ENCODE measurements around the gene NRP2. TPM values are rescaled to one million over a fixed set of nuclear protein-coding genes. Genes with fewer than 3 reads are reported as not detected.

The NRP2 gene
- total RNA-seq, 1 donor from 2014 or later = 27.8 TPM

GRCh38 chr2:205807758-205808157, 125.5 kb downstream of the NRP2 start:
- Histone ChIP-seq H3K4me2 (no peak overlapping the region), H2AFZ (replicated peaks) (no peak overlapping the region), H3K79me2 (ENCODE audit: low read depth) (no peaks in the 10 kb centered on the region), H4K20me1 (ENCODE audit: low read depth) (no peaks in the 10 kb centered on the region), H3K4me3 (no peak overlapping the region), H3K27ac (no peak overlapping the region), H3F3A (ENCODE audit: low read depth) (no peaks in the 10 kb centered on the region), H3K27me3 (no peaks in the 10 kb centered on the region), H3K36me3 (no peaks in the 10 kb centered on the region), H3K9me3 (ENCODE audit: low read depth) (no peaks in the 10 kb centered on the region), H3K4me1 (peaks cover 8% of the 10 kb centered on the region), H3K9ac (no peak overlapping the region)
- no peak overlapping the region for H3K4me3 Mint-ChIP-seq
- no peaks in the 10 kb centered on the region for H3K9me3 Mint-ChIP-seq
- peaks cover 5% of the 10 kb centered on the region for H3K27me3 Mint-ChIP-seq (ENCODE audit: insufficient read depth, low read depth)
- no peak for TF ChIP-seq EZH2phosphoT487 (IDR thresholded peaks at IDR 0.05)
- TF ChIP-seq, protein P1, sequence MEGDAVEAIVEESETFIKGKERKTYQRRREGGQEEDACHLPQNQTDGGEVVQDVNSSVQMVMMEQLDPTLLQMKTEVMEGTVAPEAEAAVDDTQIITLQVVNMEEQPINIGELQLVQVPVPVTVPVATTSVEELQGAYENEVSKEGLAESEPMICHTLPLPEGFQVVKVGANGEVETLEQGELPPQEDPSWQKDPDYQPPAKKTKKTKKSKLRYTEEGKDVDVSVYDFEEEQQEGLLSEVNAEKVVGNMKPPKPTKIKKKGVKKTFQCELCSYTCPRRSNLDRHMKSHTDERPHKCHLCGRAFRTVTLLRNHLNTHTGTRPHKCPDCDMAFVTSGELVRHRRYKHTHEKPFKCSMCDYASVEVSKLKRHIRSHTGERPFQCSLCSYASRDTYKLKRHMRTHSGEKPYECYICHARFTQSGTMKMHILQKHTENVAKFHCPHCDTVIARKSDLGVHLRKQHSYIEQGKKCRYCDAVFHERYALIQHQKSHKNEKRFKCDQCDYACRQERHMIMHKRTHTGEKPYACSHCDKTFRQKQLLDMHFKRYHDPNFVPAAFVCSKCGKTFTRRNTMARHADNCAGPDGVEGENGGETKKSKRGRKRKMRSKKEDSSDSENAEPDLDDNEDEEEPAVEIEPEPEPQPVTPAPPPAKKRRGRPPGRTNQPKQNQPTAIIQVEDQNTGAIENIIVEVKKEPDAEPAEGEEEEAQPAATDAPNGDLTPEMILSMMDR (IDR thresholded peaks at IDR 0.05) = no peak
- TF ChIP-seq EZH2 (IDR thresholded peaks at IDR 0.05) = no peak
- H3K36me3 Mint-ChIP-seq = no peaks in the 10 kb centered on the region
- DNase-seq (ENCODE audit: low spot score) = no peak
- peaks cover 8% of the 10 kb centered on the region for H3K4me1 Mint-ChIP-seq
- no peak overlapping the region for H3K27ac Mint-ChIP-seq

GRCh38 chr2:205808486-205809121, 126.3 kb downstream of the NRP2 start:
- H3F3A ChIP-seq (ENCODE audit: low read depth) = no peaks in the 10 kb centered on the region
- H3K36me3 ChIP-seq = no peaks in the 10 kb centered on the region
- no peaks in the 10 kb centered on the region for H3K9me3 ChIP-seq (ENCODE audit: low read depth)
- no peak overlapping the region for H2AFZ ChIP-seq (replicated peaks)
- no peak overlapping the region for H3K4me2 ChIP-seq
- no peak overlapping the region for H3K27ac Mint-ChIP-seq
- TF ChIP-seq, protein P1 (IDR thresholded peaks at IDR 0.05) = no peak
- TF ChIP-seq EZH2phosphoT487 (IDR thresholded peaks at IDR 0.05) (no peak), EZH2 (IDR thresholded peaks at IDR 0.05) (no peak)
- H3K4me3 ChIP-seq = no peak overlapping the region
- no peaks in the 10 kb centered on the region for H3K27me3 ChIP-seq
- H4K20me1 ChIP-seq (ENCODE audit: low read depth) = no peaks in the 10 kb centered on the region
- H3K4me1 ChIP-seq = peaks cover 8% of the 10 kb centered on the region
- no peaks in the 10 kb centered on the region for H3K79me2 ChIP-seq (ENCODE audit: low read depth)
- no peaks in the 10 kb centered on the region for H3K36me3 Mint-ChIP-seq
- H3K4me3 Mint-ChIP-seq = no peak overlapping the region
- peaks cover 5% of the 10 kb centered on the region for H3K27me3 Mint-ChIP-seq (ENCODE audit: insufficient read depth, low read depth)
- no peak overlapping the region for H3K27ac ChIP-seq
- H3K9ac ChIP-seq = no peak overlapping the region
- H3K4me1 Mint-ChIP-seq = peaks cover 8% of the 10 kb centered on the region
- DNase-seq (ENCODE audit: low spot score) = no peak
- H3K9me3 Mint-ChIP-seq = no peaks in the 10 kb centered on the region

GRCh38 chr2:205811387-205811786, 129.1 kb downstream of the NRP2 start:
- H3K27me3 Mint-ChIP-seq (ENCODE audit: insufficient read depth, low read depth) = peaks cover 3% of the 10 kb centered on the region
- Histone ChIP-seq H4K20me1 (ENCODE audit: low read depth) (no peaks in the 10 kb centered on the region), H3K9me3 (ENCODE audit: low read depth) (no peaks in the 10 kb centered on the region), H3K4me1 (peaks cover 11% of the 10 kb centered on the region), H3K36me3 (no peaks in the 10 kb centered on the region), H2AFZ (replicated peaks) (no peak overlapping the region), H3K79me2 (ENCODE audit: low read depth) (no peaks in the 10 kb centered on the region), H3K4me2 (no peak overlapping the region), H3K27ac (no peak overlapping the region), H3K27me3 (no peaks in the 10 kb centered on the region), H3F3A (ENCODE audit: low read depth) (no peaks in the 10 kb centered on the region), H3K9ac (no peak overlapping the region), H3K4me3 (no peak overlapping the region)
- no peaks in the 10 kb centered on the region for H3K36me3 Mint-ChIP-seq
- TF ChIP-seq EZH2 (IDR thresholded peaks at IDR 0.05) (no peak), EZH2phosphoT487 (IDR thresholded peaks at IDR 0.05) (no peak)
- TF ChIP-seq, protein P1 (IDR thresholded peaks at IDR 0.05) = no peak
- peaks cover 2% of the 10 kb centered on the region for H3K4me1 Mint-ChIP-seq
- H3K4me3 Mint-ChIP-seq = no peak overlapping the region
- no peak for DNase-seq (ENCODE audit: low spot score)
- no peak overlapping the region for H3K27ac Mint-ChIP-seq
- no peaks in the 10 kb centered on the region for H3K9me3 Mint-ChIP-seq
